HG03520 (cell line): ENCODE results near the gene KIF1A.

Source experiments
- ATAC-seq: cut with Tn5 transposase; IDR thresholded peaks from one replicate; pipeline ENCODE4 v1.9.1; 2021; ENCODE audit warnings: mild to moderate bottlenecking, moderate library complexity; ENCODE audit not compliant: unreplicated experiment

The KIF1A gene

DNA sequence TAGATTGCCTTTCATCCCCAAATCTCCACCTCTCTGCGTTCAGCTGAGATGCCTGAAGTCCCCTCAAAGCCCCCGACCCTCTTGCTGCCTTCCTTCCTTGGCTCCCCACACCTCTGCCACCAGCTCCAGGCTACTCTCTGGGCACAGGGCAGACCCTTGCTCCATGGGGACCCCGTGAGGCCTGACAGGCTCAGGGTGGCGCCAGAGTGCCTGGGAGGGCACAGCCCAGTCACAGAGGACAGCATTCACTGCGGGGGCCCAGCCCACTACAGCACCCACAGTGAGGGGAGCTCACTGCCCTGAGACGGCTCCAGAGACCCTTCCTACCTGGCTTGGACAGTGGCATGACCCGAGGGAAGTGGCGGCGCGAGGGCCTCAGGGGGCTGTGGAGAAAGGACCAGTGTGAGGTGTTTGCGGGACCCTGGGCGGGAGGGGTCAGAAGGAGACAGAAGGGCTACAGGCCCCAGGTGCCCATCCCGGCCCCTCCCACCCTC, 77.4 kb downstream of the KIF1A start:
- ATAC-seq, result no peak

DNA sequence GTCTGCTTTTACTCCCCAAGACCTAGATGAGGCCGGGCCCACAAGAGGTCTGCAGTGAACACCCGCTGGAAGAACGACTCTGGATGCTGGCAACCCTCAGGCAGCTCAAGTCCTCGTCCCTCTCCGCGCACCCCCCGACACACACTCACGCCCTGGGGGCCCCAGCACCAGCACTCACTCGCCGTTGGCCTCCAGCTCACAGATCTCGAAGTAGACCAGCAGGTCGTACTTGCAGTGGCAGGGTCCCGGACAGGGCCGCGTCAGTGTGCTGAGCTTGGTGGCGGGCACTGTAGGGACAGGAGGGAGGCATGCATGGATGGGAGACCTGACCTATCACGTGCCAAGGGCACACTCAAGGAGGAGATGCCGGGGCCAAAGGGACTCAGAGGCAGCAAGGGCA, 78.9 kb downstream of the KIF1A start:
- ATAC-seq, result no peak

DNA sequence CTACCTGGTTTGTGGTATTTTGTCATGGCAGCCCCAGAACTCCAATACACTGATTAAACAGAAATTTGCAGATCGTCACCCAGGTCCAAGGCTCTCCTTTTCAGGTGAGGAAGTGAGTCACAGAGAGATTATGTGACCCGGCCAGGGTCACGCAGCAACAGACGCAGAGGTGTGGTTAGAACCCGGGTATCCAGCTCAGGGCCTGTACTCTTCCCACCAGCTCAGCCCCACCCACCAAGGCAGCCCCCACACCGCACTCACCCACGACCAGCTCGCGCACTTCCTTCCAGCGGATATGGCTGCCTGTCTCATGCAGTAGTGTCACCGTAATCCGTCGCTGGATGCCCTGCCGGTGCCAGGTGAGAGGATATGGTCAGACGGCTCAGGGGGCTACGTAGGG, 80.2 kb downstream of the KIF1A start:
- no peak for ATAC-seq

DNA sequence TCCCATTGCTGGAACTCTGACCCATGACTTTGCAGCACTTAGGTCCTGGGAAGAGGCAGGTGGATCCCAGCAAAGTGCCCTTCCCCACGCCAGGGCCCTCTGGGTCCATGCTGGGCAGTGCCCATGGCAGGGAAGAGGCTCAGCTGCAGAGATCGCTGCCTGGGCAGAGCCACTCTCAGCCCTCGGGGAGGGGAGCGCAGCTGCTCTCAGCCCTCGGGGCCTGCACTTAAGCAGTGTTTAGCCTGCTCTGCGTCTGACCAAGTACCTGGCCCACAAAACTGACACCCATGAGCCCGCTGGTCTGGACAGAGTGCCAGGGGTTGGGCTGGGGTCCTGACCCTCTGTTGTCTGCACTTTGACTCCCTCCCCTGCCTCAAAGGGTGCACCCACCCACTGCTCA, 82.1 kb downstream of the KIF1A start:
- ATAC-seq, result no peak

DNA sequence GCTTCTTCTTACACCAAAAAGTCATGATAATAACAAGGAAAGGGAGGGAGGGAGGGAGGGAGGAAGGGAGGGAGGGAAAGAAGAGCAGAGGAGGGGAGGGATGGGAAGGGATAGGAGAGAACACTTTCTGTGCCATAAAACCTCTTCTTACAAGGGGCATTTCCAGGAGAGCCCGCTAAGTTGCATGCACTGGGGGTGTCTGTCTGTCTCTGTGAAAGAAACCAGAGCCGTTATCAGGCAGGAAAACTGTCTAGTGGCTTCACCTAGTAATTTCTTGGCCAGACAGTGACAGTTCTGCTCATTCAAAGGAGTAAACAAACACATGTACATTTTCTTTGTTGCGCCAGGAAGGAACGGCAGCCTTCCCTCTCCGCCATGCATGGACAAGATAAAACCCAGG, 82.5 kb downstream of the KIF1A start:
- no peak for ATAC-seq

DNA sequence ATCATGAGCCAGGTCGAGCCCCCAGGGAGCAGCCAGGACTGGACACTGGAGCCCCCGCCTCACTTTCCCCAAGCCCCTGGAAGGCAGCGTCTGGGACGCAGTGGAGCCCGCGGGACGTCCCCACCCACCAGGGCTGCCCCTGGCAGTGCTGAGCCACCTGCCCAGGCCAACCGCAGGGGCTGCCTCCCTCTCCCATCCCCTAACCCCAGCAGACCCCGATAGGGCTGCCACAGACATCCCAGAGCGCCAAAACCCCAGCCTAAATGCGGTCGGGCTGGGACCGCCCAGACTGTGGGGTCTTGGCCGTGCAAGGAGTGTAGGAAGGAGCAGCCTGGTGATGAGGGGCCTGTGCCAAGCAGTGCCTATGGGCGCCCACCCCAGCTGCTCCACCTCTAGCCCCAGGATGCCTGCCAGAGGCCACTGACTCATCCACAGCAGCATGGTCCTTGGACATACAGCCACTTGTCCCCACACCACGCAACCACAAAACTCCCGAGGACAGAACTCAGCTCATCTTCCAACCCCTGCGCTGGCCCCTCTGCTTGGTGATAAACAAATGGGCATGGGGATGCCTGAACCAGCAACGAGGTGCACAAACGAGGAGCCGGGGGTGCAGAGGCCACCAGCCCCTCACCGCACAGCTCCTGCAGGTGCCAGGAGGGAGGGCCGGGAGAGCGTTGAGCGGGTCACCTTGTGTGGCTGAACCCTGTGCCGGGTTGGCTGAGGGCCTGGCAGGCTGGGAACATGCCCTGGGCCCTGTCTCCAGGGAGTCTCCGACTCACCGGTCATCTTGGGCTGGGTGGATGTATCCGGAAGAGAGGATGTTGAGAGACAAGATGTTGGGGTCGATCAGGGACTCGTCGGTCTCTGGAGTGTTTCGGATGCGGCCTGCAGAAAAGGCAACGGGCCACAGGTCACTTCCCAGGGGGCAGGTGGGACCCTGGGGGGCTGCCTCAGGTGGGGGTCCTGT, 83.5 kb downstream of the KIF1A start:
- no peak for ATAC-seq

DNA sequence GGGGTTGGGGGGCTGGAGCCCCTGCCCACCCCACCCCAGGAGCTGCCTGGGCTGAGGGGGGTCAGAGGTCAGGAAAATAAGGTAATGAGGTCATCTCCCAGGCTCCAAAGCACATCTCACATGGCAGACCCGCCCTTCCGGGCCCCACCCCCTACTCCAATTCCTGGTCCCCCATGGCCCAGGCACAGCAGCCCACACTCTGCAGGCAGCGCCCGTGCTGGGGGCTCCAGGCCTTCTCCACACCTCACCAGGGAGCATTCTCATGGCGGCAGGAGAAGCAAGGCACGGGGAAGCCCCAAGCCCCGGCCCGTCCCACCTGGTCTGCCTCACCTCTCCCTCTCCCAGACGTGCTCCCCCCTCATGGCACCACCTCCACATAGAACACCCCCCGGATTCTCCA, 84.5 kb downstream of the KIF1A start:
- no peak for ATAC-seq

DNA sequence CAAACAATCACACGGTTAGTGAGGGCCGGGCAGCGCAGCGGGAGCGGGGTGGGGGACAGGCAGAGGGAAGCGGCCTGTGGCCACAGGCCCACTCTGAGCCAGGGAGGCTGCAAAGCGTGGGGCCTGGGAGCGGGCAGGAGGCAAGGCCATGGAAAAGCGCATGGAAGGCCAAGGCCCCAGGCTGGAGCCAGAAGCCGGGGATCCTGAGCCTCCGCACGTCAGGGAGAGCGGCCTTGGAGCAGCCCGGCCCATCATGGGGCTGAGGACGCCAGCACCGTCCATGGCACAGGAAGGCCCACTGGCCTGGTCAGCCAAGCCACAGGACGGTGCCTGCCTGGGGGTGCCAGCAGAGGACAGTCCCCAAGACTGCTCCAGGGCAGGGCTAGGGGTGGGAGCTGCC, 85.3 kb downstream of the KIF1A start:
- no peak for ATAC-seq

DNA sequence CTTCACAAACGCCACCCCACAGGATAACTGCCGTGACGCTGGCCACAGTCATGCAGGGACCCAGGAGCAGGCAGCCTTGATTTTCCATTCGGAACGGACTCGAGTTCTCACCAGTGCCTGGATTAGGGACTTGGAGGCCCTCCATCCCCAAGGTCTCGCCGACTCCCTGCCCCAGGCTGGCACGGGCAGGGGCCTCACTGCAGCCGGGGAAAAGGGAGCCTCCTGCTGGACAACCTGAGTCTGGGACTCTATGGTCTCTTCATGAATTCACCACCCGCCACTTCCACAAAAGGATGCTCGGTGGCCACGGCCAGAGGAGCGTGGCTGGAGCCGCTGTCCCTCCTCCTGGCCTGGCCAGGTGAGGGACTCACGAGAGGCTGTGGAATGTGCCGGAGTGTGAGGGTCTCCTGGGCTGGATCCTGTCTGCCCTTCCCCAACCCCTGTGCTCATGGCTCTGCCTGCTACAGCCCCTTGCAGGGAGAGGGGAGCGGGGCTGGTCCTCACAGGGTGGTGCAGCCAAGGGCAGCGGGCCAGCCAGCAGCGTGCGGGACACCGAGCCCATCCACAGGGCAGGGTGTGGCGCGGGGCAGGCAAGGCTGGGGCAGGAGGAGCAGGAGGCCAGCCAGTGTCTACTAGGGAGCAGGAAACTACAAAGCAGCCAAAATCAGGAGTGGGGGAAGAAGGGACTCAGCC, 86.1 kb downstream of the KIF1A start:
- ATAC-seq, result no peak

DNA sequence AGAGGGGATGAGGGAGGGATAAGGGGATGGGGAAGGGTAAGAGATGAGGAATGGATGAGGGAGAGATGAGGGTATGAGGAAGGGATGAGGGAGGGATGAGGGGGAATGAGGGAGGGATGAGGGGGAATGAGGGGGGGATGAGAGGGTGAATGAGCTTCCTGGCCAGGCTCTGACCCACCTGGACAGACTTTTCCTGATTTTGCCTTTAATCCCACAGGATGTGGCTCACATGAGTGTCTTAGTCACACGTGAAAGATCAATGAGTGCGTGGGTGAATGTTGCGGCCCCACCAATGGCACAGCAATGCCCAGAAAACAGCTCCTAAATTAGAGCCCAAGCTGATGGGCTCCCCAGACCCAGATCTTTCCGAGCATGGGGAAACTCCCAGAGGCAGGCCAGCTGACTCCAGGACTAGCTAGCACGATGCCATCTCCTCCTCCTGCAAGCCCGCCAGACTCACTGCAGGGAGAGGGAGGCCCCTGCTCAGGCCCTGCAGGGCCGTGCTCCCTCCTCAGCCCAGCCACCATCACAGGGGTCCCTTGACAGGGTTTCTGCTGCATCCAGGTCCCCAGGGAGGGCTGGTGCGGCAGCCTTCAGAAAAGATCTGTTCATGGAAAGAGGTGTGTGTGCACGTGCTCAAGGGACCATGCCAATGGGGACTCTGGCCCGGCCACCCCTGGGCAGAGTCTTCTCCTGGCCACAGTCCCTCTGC, 87.0 kb downstream of the KIF1A start:
- no peak for ATAC-seq

DNA sequence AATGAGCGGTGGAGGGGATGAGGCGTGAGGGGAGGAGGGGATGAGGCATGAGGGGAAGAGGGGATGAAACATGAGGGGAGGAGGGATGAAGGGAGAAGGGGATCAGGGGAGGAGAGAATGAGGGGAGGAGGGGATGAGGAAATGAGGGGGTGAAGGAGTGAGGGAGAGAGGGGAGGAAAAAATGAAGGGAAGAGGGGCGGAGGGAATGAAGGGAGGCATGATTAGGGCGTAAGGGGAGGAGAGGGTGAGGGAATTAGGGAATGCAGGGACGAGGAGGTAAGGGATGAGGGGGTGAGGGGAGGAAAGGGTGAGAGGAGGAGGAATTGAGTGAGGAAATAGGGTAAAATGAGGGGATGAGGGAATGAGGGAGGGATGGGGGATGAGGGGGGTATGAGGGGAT, 87.8 kb downstream of the KIF1A start:
- no peak for ATAC-seq

DNA sequence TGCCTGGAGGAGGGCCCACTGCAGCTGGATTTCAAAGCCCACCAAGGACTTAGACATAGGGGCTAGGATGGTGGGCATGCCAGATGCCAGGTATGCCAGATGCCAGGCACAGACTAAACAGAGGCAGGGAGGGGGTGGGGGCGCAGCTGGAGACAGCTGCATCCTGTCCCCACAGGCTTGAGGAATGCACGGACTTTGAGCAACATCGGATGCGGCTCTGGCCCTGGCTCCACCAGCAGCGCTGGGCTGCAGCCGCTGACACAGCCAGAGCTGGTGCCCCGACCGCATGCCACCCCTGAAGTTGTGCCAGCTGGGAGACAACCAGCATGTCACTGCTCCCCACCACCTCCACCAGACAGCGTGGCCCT, 88.9 kb downstream of the KIF1A start:
- no peak for ATAC-seq

DNA sequence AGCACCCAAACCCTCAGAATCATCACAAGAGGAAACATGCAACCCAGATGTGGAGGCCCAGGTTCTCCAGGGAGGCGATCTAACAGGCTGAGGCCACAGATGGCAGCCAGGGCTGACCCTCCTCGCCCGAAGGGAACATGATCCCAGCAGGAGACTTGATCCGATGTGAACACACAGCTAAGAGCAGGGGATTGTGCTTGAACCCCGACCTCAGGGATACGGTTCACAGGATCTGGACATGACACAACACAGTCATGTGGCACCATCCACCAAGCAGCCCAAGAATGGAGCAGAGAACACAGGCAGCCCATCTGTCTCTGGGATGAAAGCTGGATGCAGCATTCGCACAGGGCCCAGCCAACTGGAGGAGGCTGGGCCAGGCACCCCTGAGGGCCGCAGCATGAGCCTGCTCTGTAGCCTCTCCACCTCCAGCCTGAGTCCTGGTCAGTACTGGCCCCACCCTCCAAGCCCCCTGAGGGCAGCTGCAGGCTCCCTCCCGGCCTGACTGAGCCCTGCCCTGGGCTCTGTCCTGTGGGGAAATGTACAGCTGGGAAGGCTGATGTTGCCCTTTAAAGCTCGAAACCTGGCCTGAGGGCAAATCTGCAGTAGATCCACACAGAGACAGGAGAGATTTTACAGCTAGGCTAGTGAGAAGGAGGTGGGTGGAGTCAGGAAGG, 89.4 kb downstream of the KIF1A start:
- ATAC-seq, result no peak

DNA sequence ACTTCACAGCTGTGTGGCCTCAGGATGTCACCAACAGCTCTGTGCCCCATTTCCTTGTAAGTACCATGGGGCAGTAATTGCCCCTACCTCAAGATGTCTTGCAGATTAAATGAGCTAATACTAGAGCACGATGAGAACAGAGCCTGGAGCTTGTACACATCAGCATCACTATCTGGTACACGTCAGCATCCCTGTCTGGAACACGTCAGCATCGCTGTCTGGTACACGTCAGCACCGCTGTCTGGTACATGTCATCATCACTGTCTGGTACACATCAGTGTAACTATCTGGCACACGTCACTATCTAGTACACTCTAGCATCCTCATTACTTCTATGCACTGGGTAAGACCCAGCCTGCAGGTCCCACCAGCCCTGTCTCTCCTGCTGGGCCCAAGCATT, 91.2 kb downstream of the KIF1A start:
- ATAC-seq, result no peak

DNA sequence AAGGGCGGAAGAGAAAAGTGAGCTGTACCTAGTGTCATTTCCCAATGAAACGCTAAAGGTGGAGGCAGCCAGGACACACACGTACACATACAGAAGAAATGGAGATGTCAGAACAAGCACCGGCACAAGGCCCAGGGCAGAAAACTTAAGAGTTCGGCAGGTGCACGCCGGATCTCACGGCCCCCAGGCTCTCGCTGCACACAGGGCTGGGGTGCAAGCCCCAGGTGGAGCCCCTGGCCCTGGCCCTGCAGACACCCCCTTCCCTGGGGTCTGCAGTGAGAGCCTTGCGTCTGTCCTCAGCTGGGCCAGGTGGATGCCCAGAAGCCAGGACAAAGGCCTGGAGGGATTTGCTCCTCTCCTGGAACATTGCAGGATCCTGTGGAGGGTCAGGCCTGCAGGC, 91.7 kb downstream of the KIF1A start:
- no peak for ATAC-seq

DNA sequence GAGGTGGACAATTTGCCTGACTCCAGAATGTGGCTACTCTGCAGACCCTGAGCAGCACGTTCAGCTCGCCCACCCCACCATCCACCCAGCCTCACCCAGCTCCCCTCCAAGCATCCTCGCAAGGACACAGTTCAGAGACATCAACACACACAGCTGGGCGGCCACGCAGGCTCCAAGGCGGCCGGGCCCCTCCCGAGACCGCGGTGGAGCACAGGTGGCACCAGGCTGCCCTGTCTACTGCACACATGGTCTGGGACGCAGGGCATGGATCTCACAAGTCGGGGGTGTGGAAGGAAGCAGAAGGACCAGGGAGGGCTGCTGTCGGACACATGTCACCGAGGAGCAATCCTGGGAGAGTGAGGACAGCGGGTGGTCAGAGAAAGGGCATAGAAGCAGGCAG, 92.1 kb downstream of the KIF1A start:
- ATAC-seq, result no peak

DNA sequence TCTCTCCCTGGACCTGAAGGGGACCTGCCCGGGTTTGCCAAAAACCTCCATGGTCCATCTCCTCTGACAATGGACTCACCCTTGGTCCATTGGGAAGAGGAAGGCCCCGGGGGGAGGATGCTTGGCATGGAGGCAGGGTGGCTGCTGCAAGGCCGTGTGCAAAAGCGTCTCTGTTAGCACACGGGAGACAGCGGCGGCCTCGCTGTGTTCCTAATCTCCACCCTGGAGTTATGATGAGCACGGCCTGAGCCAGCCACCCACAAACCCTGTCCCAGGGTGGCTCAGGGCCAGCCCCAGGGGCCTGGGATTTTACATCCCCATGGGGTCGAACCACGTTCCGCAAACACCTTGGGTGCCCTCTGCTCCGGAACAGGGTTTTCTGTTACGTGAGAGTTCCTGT, 92.6 kb downstream of the KIF1A start:
- no peak for ATAC-seq

DNA sequence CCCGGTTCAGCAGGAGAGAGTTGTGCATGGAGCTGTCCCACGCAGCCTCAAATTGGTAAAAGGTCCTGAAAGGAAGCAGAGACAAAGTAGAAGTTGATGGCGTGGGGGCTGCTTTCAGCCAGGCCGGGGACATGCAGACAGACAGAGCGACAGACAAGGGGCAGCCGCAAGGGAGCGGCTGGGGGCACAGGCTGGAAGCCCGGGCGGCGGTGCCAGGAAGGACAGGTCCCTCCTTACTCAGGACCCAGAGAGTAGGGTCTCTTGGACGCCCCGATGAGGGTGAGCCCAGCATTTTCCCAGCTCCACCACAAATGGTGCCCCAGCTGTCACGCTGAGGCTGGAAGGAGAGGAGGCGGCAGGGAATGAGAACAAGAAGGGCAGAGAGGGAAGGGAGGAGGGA, 93.1 kb downstream of the KIF1A start:
- no peak for ATAC-seq

DNA sequence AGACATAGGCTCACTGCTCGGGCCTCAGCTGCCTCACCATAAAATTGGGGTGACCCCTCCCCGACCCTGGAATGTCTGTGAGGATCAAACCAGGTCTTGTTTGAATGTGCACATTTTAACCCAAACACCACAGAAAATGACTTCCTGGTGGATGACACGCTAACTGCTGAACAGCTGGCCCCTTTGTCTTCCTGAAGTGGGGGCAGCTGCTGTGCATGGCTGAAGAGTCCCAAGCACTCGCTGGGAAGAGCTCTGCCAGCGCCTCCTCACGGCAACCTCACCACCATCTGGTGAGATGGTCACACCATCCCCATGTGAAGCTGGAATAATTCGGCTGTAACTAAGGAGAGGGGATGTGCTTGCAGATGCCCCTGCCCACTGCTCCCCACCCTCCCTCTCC, 94.3 kb downstream of the KIF1A start:
- ATAC-seq, result no peak

DNA sequence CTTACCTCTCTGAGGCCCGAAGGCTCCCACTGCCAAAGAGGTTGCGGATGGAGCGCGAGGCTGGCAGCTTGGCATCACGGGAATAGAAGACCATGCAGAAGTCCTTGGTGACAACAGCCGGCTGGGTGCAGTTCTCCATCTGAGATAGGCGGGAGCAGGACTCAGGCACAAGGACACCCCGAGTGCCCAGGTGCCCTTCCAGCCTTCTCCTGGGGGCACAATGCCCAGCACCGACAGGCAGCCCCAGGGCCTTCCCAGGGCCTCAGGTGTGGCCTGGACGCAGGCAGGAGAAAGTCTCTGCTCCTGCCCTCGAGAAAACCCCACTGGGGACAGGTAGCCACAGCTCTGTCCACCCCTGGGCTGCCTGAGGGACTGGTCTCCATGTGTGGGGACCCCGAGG, 94.8 kb downstream of the KIF1A start:
- no peak for ATAC-seq

DNA sequence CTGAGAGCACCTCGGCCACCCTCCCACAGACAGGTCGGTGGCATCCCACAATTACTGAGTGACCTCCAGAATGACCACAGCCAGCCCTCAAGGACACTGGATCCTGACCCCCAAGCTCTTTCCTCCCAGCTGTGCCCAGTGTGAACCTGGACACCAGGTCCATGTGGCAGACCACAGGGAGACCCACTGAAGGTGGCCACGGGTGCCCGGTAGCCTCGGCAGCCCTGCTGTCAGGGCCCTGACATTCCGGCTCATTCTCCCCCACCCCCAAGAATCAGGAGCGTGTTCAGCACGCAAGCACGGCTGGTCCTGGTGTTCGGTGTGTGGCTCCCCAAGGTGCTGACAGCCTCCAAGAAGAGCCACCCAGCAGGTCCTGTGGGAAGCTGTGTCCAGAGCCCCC, 95.6 kb downstream of the KIF1A start:
- ATAC-seq, result no peak
